NCI-H128 (cell line): Measurements from ENCODE around the gene TLX3.
"Not testable (repeated sequence)": the region's sequence is repeated elsewhere in the genome, so short reads cannot be mapped to it uniquely, and the experiment has no call there.

Experiments used
- DNase-seq: peaks from one replicate; lab custom pipeline; 2025; ENCODE audit not compliant: unreplicated experiment; lab: John Stamatoyannopoulos, UW

TLX3 gene

GRCh38 chr5:171308453-171309275, at the start of gene TLX3:
TLX3 (plus strand) TSS chr5:171309248; CDS start chr5:171309366, 118 bp downstream.
- no peak for DNase-seq

GRCh38 chr5:171261361-171261760, 47.7 kb upstream of the TLX3 start:
- DNase-seq = no peak

- no peak for DNase-seq
Measured at GRCh38 chr5:171261904-171262303, 47.1 kb upstream of the TLX3 start.

- DNase-seq = no peak
Measured at GRCh38 chr5:171263181-171263580, 45.9 kb upstream of the TLX3 start.

- DNase-seq = no peak
Measured at GRCh38 chr5:171264843-171265242, 44.2 kb upstream of the TLX3 start.

- DNase-seq = no peak
Measured at GRCh38 chr5:171268700-171269620, 40.1 kb upstream of the TLX3 start.

- DNase-seq = no peak
Measured at GRCh38 chr5:171269717-171270116, 39.3 kb upstream of the TLX3 start.

- no peak for DNase-seq
Measured at GRCh38 chr5:171270136-171270535, 38.9 kb upstream of the TLX3 start.

GRCh38 chr5:171271798-171272197, 37.2 kb upstream of the TLX3 start:
- DNase-seq = no peak

GRCh38 chr5:171272996-171273970, 35.8 kb upstream of the TLX3 start:
- DNase-seq = no peak

- no peak for DNase-seq
Measured at GRCh38 chr5:171275841-171276544, 33.1 kb upstream of the TLX3 start.

GRCh38 chr5:171283753-171284152, 25.3 kb upstream of the TLX3 start:
- no peak for DNase-seq

GRCh38 chr5:171285465-171285864, 23.6 kb upstream of the TLX3 start:
- DNase-seq = no peak

GRCh38 chr5:171288066-171288465, 21.0 kb upstream of the TLX3 start:
- DNase-seq = no peak

- DNase-seq = no peak
Measured at GRCh38 chr5:171291371-171291770, 17.7 kb upstream of the TLX3 start.

- no peak for DNase-seq
Measured at GRCh38 chr5:171295299-171295698, 13.7 kb upstream of the TLX3 start.

- no peak for DNase-seq
Measured at GRCh38 chr5:171295801-171296200, 13.2 kb upstream of the TLX3 start.

GRCh38 chr5:171297941-171298340, 11.1 kb upstream of the TLX3 start:
- DNase-seq = not testable (repeated sequence)

GRCh38 chr5:171299228-171299627, 9.8 kb upstream of the TLX3 start:
- no peak for DNase-seq

- no peak for DNase-seq
Measured at GRCh38 chr5:171299851-171300250, 9.2 kb upstream of the TLX3 start.
